ENCODE results near the gene CD44.

DNA sequence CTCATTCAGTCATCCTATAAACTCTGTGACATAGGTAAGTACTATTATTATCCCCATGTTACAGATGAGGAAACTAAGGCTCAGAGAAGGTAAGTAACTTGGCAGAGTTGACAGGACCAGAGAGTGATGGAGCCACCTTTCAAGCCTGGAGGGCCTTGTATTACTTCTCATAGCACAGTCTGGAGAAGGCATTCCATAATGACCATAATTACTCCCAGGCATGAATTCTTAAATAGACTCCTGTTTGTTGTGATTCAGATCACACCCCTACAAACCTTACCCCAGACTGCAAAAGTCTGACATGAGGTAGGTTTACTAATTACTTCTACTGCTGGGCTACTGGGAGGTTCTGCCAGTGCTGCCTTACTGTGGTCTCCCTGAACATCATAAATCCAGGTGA is 77.0 kb downstream of the CD44 start:
- TF ChIP-seq, protein P1, sequence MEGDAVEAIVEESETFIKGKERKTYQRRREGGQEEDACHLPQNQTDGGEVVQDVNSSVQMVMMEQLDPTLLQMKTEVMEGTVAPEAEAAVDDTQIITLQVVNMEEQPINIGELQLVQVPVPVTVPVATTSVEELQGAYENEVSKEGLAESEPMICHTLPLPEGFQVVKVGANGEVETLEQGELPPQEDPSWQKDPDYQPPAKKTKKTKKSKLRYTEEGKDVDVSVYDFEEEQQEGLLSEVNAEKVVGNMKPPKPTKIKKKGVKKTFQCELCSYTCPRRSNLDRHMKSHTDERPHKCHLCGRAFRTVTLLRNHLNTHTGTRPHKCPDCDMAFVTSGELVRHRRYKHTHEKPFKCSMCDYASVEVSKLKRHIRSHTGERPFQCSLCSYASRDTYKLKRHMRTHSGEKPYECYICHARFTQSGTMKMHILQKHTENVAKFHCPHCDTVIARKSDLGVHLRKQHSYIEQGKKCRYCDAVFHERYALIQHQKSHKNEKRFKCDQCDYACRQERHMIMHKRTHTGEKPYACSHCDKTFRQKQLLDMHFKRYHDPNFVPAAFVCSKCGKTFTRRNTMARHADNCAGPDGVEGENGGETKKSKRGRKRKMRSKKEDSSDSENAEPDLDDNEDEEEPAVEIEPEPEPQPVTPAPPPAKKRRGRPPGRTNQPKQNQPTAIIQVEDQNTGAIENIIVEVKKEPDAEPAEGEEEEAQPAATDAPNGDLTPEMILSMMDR (IDR thresholded peaks at IDR 0.05 in 4 of 5, conservative IDR thresholded peaks at IDR 0.05 in 1 of 5), result no peak
- no peak for TF ChIP-seq POLR2A (IDR thresholded peaks at IDR 0.05)

Data from gastrocnemius medialis (tissue), 4 donors.